ENCODE measurements around the gene ZNF441.
"Not testable (repeated sequence)": the region's sequence is repeated elsewhere in the genome, so short reads cannot be mapped to it uniquely, and the experiment has no call there.

The ZNF441 gene

GRCh38 chr19:11766597-11767591 is at the start of gene ZNF441:
TSS of gene ZNF441 (plus strand) at chr19:11767000. CDS start at chr19:11767194, 194 bp downstream.
- DNase-seq (ENCODE audit: low spot score): peak; percentile 79

- DNase-seq (ENCODE audit: low spot score): no peak
Measured at GRCh38 chr19:11721681-11722080, 45.1 kb upstream of the ZNF441 start.

- DNase-seq (ENCODE audit: low spot score): no peak
Measured at GRCh38 chr19:11722414-11722813, 44.4 kb upstream of the ZNF441 start.

- DNase-seq (ENCODE audit: low spot score): no peak
Measured at GRCh38 chr19:11729586-11729985, 37.2 kb upstream of the ZNF441 start.

GRCh38 chr19:11735375-11735774 is 31.4 kb upstream of the ZNF441 start:
- no peak for DNase-seq (ENCODE audit: low spot score)

GRCh38 chr19:11736696-11737095 is 30.1 kb upstream of the ZNF441 start:
- no peak for DNase-seq (ENCODE audit: low spot score)

GRCh38 chr19:11737964-11738745 is 28.6 kb upstream of the ZNF441 start:
- no peak for DNase-seq (ENCODE audit: low spot score)

- peak; percentile 95 for DNase-seq (ENCODE audit: low spot score)
Measured at GRCh38 chr19:11738746-11739620, 27.8 kb upstream of the ZNF441 start, which contains the start of gene ZNF823. TSS of gene ZNF823 (minus strand) at chr19:11738946. CDS start at chr19:11738819, 127 bp downstream.

- DNase-seq (ENCODE audit: low spot score): no peak
Measured at GRCh38 chr19:11745869-11746268, 20.9 kb upstream of the ZNF441 start.

- no peak for DNase-seq (ENCODE audit: low spot score)
Measured at GRCh38 chr19:11747277-11747676, 19.5 kb upstream of the ZNF441 start.

- no peak for DNase-seq (ENCODE audit: low spot score)
Measured at GRCh38 chr19:11749751-11750150, 17.0 kb upstream of the ZNF441 start.

- no peak for DNase-seq (ENCODE audit: low spot score)
Measured at GRCh38 chr19:11752244-11752736, 14.5 kb upstream of the ZNF441 start.

- no peak for DNase-seq (ENCODE audit: low spot score)
Measured at GRCh38 chr19:11754663-11755062, 12.1 kb upstream of the ZNF441 start.

GRCh38 chr19:11756965-11757364 is 9.8 kb upstream of the ZNF441 start:
- DNase-seq (ENCODE audit: low spot score): no peak

- DNase-seq (ENCODE audit: low spot score): no peak
Measured at GRCh38 chr19:11759805-11760204, 7.0 kb upstream of the ZNF441 start.

GRCh38 chr19:11763117-11763516 is 3.7 kb upstream of the ZNF441 start:
- no peak for DNase-seq (ENCODE audit: low spot score)

GRCh38 chr19:11763611-11764010 is 3.2 kb upstream of the ZNF441 start:
- no peak for DNase-seq (ENCODE audit: low spot score)

GRCh38 chr19:11767633-11768133 is 883 bp downstream of the ZNF441 start:
- no peak for DNase-seq (ENCODE audit: low spot score)

- no peak for DNase-seq (ENCODE audit: low spot score)
Measured at GRCh38 chr19:11769995-11770394, 3.2 kb downstream of the ZNF441 start.

GRCh38 chr19:11771520-11771919 is 4.7 kb downstream of the ZNF441 start:
- DNase-seq (ENCODE audit: low spot score): not testable (repeated sequence)

GRCh38 chr19:11776669-11777068 is 9.9 kb downstream of the ZNF441 start:
- not testable (repeated sequence) for DNase-seq (ENCODE audit: low spot score)
